ENCODE data around the gene HOXA13. TPM values are rescaled to one million over a fixed set of nuclear protein-coding genes. Genes with fewer than 3 reads are reported as not detected.

HOXA13 gene
- total RNA-seq, 1 experiment from 2014 or later = 12.1 TPM

DNA sequence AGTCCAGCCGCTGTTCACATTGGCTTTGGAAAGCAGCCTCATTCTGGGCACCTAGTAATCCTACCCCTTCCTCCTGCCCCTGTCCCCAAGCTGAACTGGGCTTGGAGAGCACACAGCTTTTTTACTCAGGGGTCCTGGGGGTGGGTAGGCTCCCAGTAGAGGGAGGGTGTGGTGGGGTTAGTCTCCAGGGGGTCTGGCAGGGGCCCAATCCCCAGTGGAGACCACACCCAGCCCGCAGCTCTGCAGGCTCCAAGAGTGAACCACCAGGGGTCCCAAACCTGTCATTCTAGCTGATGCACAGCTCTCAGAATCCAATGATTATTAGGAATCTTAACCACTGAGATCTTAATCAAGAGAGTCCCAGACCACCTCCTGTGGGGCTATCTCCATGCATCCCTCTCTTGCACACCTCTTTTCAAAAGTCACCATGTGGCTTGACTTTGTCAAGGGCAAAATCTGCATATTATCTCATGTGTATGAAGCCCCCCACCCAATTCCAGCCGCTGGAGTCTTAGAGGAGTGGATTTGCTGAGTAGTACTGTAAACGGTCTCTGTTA, 17.5 kb downstream of the HOXA13 start:
- Histone ChIP-seq H3K9ac (ENCODE audit: low read length) (peak overlapping the region; percentile 97), H3K79me2 (ENCODE audit: low read length) (peaks cover 99% of the 10 kb centered on the region), H3K27ac (ENCODE audit: low read length) (peak overlapping the region; percentile 97), H2AFZ (ENCODE audit: low read length) (no peak overlapping the region), H3K36me3 (ENCODE audit: low read depth, low read length) (no peaks in the 10 kb centered on the region), H3K9me3 (ENCODE audit: low read length) (no peaks in the 10 kb centered on the region), H3K4me2 (ENCODE audit: low read length) (peak overlapping the region; percentile 99), H3K9me2 (replicated peaks; ENCODE audit: low read length) (no peaks in the 10 kb centered on the region), H3K4me1 (ENCODE audit: insufficient read depth, low read length) (peaks cover 37% of the 10 kb centered on the region), H3K4me3 (ENCODE audit: low read length) (peak overlapping the region; percentile 91), H3K27me3 (ENCODE audit: low read length) (no peaks in the 10 kb centered on the region), H3F3A (ENCODE audit: low read length, unreplicated experiment) (no peaks in the 10 kb centered on the region), H4K20me1 (ENCODE audit: low read length) (no peaks in the 10 kb centered on the region)
- CTCF ChIA-PET = interaction anchor here (0.6 to 0.7 kb wide), 2 partner anchors 10 to 846 kb away, joined by 3 to 4 read pairs; no protein-coding TSS in a partner anchor
- DNase-seq = peak; percentile 64
- BruUV-seq (replicated peaks) = no TSS peak
- no peak for TF ChIP-seq EZH2phosphoT487 (IDR thresholded peaks at IDR 0.05; ENCODE audit: borderline replicate concordance, low read length)
- TF ChIP-seq EZH2 (IDR thresholded peaks at IDR 0.05; ENCODE audit: low read length, unreplicated experiment) = no peak
- TF ChIP-seq, protein P1, sequence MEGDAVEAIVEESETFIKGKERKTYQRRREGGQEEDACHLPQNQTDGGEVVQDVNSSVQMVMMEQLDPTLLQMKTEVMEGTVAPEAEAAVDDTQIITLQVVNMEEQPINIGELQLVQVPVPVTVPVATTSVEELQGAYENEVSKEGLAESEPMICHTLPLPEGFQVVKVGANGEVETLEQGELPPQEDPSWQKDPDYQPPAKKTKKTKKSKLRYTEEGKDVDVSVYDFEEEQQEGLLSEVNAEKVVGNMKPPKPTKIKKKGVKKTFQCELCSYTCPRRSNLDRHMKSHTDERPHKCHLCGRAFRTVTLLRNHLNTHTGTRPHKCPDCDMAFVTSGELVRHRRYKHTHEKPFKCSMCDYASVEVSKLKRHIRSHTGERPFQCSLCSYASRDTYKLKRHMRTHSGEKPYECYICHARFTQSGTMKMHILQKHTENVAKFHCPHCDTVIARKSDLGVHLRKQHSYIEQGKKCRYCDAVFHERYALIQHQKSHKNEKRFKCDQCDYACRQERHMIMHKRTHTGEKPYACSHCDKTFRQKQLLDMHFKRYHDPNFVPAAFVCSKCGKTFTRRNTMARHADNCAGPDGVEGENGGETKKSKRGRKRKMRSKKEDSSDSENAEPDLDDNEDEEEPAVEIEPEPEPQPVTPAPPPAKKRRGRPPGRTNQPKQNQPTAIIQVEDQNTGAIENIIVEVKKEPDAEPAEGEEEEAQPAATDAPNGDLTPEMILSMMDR (conservative IDR thresholded peaks at IDR 0.05; ENCODE audit: low read depth, low read length) = 0 out of 2 replicates have a peak, but pooled peaks have one; percentile 26
- intact Hi-C loops (cut with micrococcal nuclease) = no loop called here
- POLR2A ChIA-PET (ENCODE audit: unreplicated experiment) = interaction anchor here (0.5 to 0.6 kb wide), 2 partner anchors 21 to 1264 kb away, joined by 3 to 4 read pairs; no protein-coding TSS in a partner anchor
- ATAC-seq = no peak

DNA sequence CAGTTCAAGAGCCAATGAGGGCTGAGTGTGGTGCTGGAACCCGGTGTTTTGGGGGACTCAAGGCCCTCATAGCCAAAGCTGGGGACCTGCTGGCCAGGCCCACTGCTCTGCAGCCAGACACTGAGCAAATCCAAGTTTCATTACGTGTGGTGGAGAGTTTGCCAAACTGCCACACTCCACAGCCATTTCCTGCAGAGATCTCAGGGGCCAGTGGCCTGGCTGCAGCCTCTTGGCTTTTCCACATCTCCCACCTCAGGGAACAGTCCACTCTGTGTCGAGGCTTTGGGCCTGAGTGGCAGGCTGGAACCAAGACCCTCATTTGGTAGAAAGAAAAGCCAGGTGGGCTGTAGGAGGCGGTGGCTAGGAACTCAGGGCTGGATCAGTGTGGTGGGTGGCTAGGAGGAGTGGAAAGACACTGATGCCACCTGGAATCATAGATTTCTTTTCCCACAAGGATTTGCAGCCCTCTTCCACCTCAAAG, 18.1 kb downstream of the HOXA13 start:
- no peak for DNase-seq
- Histone ChIP-seq H3K27ac (ENCODE audit: low read length) (peak overlapping the region; percentile 97), H3F3A (ENCODE audit: low read length, unreplicated experiment) (no peaks in the 10 kb centered on the region), H3K9ac (ENCODE audit: low read length) (peak overlapping the region; percentile 97), H2AFZ (ENCODE audit: low read length) (no peak overlapping the region), H3K4me3 (ENCODE audit: low read length) (peak overlapping the region; percentile 91), H3K27me3 (ENCODE audit: low read length) (no peaks in the 10 kb centered on the region), H3K79me2 (ENCODE audit: low read length) (peaks cover 99% of the 10 kb centered on the region), H3K9me3 (ENCODE audit: low read length) (no peaks in the 10 kb centered on the region), H4K20me1 (ENCODE audit: low read length) (no peaks in the 10 kb centered on the region), H3K9me2 (replicated peaks; ENCODE audit: low read length) (no peaks in the 10 kb centered on the region), H3K4me1 (ENCODE audit: insufficient read depth, low read length) (peaks cover 36% of the 10 kb centered on the region), H3K4me2 (ENCODE audit: low read length) (peak overlapping the region; percentile 99), H3K36me3 (ENCODE audit: low read depth, low read length) (no peaks in the 10 kb centered on the region)
- TF ChIP-seq, protein P1 (conservative IDR thresholded peaks at IDR 0.05; ENCODE audit: low read depth, low read length) = no peak
- POLR2A ChIA-PET (ENCODE audit: unreplicated experiment) = interaction anchor here (0.5 kb wide), 1 partner anchor 1264 kb away, joined by 3 read pairs; no protein-coding TSS in a partner anchor
- intact Hi-C loops (cut with micrococcal nuclease) = no loop called here
- CTCF ChIA-PET = interaction anchor here (0.6 to 0.7 kb wide), 2 partner anchors 9 to 846 kb away, joined by 3 to 4 read pairs; no protein-coding TSS in a partner anchor
- no peak for ATAC-seq
- BruUV-seq (replicated peaks) = no TSS peak

Data from PC-3 (cell line).